ENCODE data around the gene TRMT112.

GRCh38 chr11:64306876-64307622, 10.3 kb downstream of the TRMT112 start:
- no peak for TF ChIP-seq POLR2A (IDR thresholded peaks at IDR 0.05)
- TF ChIP-seq, protein P1, sequence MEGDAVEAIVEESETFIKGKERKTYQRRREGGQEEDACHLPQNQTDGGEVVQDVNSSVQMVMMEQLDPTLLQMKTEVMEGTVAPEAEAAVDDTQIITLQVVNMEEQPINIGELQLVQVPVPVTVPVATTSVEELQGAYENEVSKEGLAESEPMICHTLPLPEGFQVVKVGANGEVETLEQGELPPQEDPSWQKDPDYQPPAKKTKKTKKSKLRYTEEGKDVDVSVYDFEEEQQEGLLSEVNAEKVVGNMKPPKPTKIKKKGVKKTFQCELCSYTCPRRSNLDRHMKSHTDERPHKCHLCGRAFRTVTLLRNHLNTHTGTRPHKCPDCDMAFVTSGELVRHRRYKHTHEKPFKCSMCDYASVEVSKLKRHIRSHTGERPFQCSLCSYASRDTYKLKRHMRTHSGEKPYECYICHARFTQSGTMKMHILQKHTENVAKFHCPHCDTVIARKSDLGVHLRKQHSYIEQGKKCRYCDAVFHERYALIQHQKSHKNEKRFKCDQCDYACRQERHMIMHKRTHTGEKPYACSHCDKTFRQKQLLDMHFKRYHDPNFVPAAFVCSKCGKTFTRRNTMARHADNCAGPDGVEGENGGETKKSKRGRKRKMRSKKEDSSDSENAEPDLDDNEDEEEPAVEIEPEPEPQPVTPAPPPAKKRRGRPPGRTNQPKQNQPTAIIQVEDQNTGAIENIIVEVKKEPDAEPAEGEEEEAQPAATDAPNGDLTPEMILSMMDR (IDR thresholded peaks at IDR 0.05), result no peak
